Osteoblast (primary cell): ENCODE results near the gene OFD1. TPM values are rescaled to one million over a fixed set of nuclear protein-coding genes. Genes with fewer than 3 reads are reported as not detected.
"Not testable (repeated sequence)": the region's sequence is repeated elsewhere in the genome, so short reads cannot be mapped to it uniquely, and the experiment has no call there.

Source experiments
- DNase-seq: peaks from one replicate; pipeline ENCODE4 v3.0.0; 2011; ENCODE audit warnings: low spot score, mixed read lengths; ENCODE audit not compliant: insufficient read length; ENCODE audit errors: missing footprints
- H2AFZ ChIP-seq: 2 replicates; pipeline ENCODE4 v1.6.0; 2011; ENCODE audit warnings: mild to moderate bottlenecking, low read length
- H3K27ac ChIP-seq: 2 replicates; pipeline ENCODE4 v1.5.1; 2011; ENCODE audit warnings: mild to moderate bottlenecking, low read depth, low read length, moderate library complexity
- H3K27me3 ChIP-seq: 2 replicates; pipeline ENCODE4 v1.6.0; 2012; ENCODE audit warnings: mild to moderate bottlenecking, control low read depth, inconsistent platforms, low read length, moderate library complexity; ENCODE audit not compliant: insufficient read depth
- H3K36me3 ChIP-seq: 2 replicates; pipeline ENCODE4 v1.5.1; 2011; ENCODE audit warnings: mild to moderate bottlenecking, low read length, control low read depth, moderate library complexity; ENCODE audit not compliant: insufficient read depth
- H3K4me1 ChIP-seq: 2 replicates; pipeline ENCODE4 v1.5.1; 2011; ENCODE audit warnings: mild to moderate bottlenecking, low read length, control low read depth, moderate library complexity; ENCODE audit not compliant: insufficient read depth
- H3K4me2 ChIP-seq: 2 replicates; pipeline ENCODE4 v1.6.0; 2011; ENCODE audit warnings: mild to moderate bottlenecking, low read length; ENCODE audit not compliant: insufficient read depth
- H3K4me3 ChIP-seq: fragments of 200-600 bp; sonication (generic); 3 replicates; pipeline ENCODE4 v1.5.1; 2012; ENCODE audit warnings: mild to moderate bottlenecking, low read length, inconsistent platforms; ENCODE audit not compliant: insufficient read depth
- H3K79me2 ChIP-seq: 2 replicates; pipeline ENCODE4 v1.6.0; 2012; ENCODE audit warnings: mild to moderate bottlenecking, low read length, control low read depth, inconsistent platforms; ENCODE audit not compliant: insufficient read depth
- H3K9me3 ChIP-seq: 2 replicates; pipeline ENCODE4 v1.5.1; 2011; ENCODE audit warnings: low read depth, low read length, control low read depth
- H4K20me1 ChIP-seq: 2 replicates; pipeline ENCODE4 v1.6.0; 2012; ENCODE audit warnings: mild to moderate bottlenecking, low read length, control low read depth; ENCODE audit not compliant: insufficient read depth
- total RNA-seq: library from RNA; depleted of rRNA; stranded (reverse); fragments of >200 nt; gene quantifications from 2 replicates; pipeline ENCODE4 v1.2.3, GENCODE V29; 2012
- TF ChIP-seq, protein P1 (sequence below): IDR thresholded peaks from 2 replicates; pipeline ENCODE4 v1.5.1; 2011; ENCODE audit warnings: mild to moderate bottlenecking, low read depth, low read length, moderate library complexity; ENCODE audit errors: extremely low read depth

OFD1 gene
- total RNA-seq, 1 donor: 15.9 TPM

DNA sequence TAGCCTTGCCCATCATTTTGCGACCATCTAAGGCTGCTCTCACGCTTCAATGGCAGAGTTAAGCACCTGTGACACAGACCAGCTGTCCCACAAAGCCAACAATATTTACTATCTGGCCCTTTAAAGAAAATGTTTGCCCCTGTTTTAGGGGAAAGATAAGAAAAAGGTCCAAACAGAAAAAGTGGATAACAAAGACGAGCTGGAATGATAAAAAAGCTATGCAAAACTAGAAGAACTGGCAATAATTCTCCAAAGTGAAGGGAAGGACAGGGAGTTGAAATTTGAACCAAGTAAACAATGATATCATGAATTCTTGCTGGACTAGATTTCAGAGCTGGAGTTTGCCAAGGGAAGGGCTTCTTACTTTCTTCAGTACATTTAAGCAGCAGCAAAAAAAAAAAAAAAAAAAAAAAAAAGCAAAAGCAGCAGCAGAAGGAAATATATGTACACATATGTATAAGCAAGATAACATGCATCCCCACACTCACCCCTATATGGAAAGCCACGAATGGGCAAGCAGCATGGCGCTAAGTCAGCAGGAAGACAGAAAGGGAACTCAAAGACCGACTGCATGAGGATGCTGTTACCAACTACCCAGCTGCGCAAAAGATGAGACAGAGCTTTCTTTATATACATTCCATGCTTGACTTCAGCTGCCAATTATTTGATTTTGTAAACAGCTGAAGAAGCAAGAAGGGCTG is 12.6 kb upstream of the OFD1 start:
- Histone ChIP-seq H4K20me1 (peaks cover 18% of the 10 kb centered on the region), H3K36me3 (peaks cover 6% of the 10 kb centered on the region), H3K79me2 (peaks cover 60% of the 10 kb centered on the region), H3K9me3 (no peaks in the 10 kb centered on the region), H3K4me1 (peaks cover 17% of the 10 kb centered on the region), H3K27ac (no peak overlapping the region), H3K27me3 (no peaks in the 10 kb centered on the region), H3K4me2 (no peak overlapping the region), H3K4me3 (no peak overlapping the region), H2AFZ (no peak overlapping the region)
- TF ChIP-seq, protein P1, sequence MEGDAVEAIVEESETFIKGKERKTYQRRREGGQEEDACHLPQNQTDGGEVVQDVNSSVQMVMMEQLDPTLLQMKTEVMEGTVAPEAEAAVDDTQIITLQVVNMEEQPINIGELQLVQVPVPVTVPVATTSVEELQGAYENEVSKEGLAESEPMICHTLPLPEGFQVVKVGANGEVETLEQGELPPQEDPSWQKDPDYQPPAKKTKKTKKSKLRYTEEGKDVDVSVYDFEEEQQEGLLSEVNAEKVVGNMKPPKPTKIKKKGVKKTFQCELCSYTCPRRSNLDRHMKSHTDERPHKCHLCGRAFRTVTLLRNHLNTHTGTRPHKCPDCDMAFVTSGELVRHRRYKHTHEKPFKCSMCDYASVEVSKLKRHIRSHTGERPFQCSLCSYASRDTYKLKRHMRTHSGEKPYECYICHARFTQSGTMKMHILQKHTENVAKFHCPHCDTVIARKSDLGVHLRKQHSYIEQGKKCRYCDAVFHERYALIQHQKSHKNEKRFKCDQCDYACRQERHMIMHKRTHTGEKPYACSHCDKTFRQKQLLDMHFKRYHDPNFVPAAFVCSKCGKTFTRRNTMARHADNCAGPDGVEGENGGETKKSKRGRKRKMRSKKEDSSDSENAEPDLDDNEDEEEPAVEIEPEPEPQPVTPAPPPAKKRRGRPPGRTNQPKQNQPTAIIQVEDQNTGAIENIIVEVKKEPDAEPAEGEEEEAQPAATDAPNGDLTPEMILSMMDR: no peak
- DNase-seq: no peak

DNA sequence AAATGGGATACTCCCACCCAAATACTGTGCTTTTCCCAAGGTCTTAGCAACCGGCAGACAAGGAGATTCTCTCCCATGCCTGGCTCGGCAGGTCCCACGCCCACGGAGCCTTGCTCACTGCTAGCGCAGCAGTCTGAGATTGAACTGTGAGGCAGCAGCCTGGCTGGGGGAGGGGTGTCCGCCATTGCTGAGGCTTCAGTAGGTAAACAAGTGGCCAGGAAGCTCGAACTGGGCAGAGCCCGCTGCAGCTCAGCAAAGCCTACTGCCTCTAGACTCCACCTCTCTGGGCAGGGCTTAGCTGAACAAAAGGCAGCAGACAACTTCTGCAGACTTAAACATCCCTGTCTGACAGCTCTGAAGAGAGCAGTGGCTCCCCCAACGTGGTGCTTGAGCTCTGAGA is 9.7 kb upstream of the OFD1 start:
- not testable (repeated sequence) for H3K4me1 ChIP-seq, H3K4me2 ChIP-seq
- peaks cover 63% of the 10 kb centered on the region for H3K79me2 ChIP-seq

DNA sequence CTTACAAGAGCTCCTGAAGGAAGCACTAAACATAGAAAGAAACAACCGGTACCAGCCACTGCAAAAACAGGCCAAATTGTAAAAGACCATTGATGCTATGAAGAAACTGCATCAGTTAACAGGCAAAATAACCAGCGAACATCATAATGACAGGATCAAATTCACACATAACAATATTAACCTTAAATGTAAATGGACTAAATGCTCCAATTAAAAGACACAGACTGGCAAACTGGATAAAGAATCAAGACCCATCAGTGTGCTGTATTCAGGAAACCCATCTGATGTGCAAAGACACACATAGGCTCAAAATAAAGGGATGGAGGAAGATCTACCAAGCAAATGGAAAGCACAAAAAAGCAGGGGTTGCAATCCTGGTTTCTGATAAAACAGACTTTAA is 8.0 kb upstream of the OFD1 start:
- H3K27ac ChIP-seq, DNase-seq, H3K4me2 ChIP-seq, H3K27me3 ChIP-seq, H3K4me1 ChIP-seq, H3K9me3 ChIP-seq, H3K36me3 ChIP-seq, H3K4me3 ChIP-seq, H2AFZ ChIP-seq: not testable (repeated sequence)
- peaks cover 53% of the 10 kb centered on the region for H3K79me2 ChIP-seq
- H4K20me1 ChIP-seq: peaks cover 12% of the 10 kb centered on the region

More for the DNA sequence above, 9.7 kb upstream of the OFD1 start:
- H4K20me1 ChIP-seq: peaks cover 18% of the 10 kb centered on the region
- DNase-seq, H3K27me3 ChIP-seq, H3K27ac ChIP-seq, H3K36me3 ChIP-seq, H3K4me3 ChIP-seq, H2AFZ ChIP-seq, H3K9me3 ChIP-seq: not testable (repeated sequence)

DNA sequence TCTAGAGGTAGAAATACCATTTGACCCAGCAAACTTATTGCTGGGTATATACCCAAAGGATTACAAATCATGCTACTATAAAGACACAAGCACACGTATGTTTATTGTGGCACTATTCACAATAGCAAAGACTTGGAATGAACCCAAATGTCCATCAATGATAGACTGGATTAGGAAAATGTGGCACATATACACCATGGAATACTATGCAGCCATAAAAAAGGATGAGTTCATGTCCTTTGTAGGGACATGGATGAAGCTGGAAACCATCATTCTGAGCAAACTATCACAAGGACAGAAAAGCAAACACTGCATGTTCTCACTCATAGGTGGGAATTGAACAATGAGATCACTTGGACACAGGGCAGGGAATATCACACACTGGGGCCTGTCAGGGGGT is 4.0 kb upstream of the OFD1 start:
- not testable (repeated sequence) for H3K27ac ChIP-seq, H3K36me3 ChIP-seq, DNase-seq, H4K20me1 ChIP-seq, H3K27me3 ChIP-seq, H3K9me3 ChIP-seq, H3K4me3 ChIP-seq, H3K4me2 ChIP-seq, H2AFZ ChIP-seq
- peaks cover 11% of the 10 kb centered on the region for H3K4me1 ChIP-seq
- H3K79me2 ChIP-seq: peaks cover 54% of the 10 kb centered on the region

DNA sequence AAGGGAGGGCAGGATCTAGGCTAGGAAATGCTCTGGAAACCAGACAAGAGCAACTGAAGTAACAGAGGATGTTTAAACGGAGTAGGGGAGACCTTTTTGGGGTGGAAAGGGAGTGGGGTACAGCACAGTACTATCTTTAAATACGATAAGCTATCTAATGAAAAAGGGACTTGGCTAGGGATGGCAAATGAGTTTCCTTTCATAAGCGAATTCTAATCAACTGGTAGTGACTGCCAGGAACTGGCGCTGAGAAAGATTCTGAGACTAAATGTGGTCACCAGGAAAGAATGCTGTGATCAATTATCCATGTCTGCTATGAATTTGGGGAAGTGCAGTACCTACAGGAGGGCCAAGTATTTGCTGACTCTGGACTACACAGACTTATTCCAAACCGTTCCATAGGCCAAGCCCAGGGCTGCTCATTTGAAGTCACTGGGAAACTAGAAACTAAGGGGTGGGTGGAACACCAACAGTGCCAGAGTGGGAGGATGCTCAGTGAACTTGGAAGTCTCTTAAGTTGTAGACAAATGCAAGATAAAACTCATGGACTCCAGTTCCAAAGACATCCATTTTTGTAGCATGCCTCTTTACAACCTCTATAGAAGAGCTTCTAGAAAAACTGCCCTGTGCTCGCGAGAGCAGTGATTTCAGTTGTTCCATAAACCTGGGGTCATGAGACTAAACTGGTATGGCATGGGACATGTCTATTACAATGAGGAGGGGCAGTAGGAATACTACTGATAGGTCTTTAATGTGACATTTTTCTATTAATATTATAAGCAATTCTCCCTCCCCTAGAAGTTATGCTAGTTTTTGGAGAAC is 2.1 kb upstream of the OFD1 start:
- Histone ChIP-seq H3K27ac (no peak overlapping the region), H3K4me3 (no peak overlapping the region), H3K4me2 (no peak overlapping the region), H3K9me3 (no peaks in the 10 kb centered on the region), H3K36me3 (no peaks in the 10 kb centered on the region), H3K79me2 (peaks cover 47% of the 10 kb centered on the region), H2AFZ (no peak overlapping the region), H4K20me1 (peaks cover 2% of the 10 kb centered on the region), H3K27me3 (no peaks in the 10 kb centered on the region), H3K4me1 (peaks cover 16% of the 10 kb centered on the region)
- DNase-seq: no peak
- TF ChIP-seq, protein P1: no peak
